GM19023 (cell line): ENCODE data around the gene CDY1B.
"Not testable (repeated sequence)": the region's sequence is repeated elsewhere in the genome, so short reads cannot be mapped to it uniquely, and the experiment has no call there.

Experiments used
- ATAC-seq: cut with Tn5 transposase; IDR thresholded peaks from one replicate; pipeline ENCODE4 v1.9.1; 2021; ENCODE audit warnings: mild to moderate bottlenecking, moderate library complexity; ENCODE audit not compliant: unreplicated experiment

CDY1B gene, protein sequence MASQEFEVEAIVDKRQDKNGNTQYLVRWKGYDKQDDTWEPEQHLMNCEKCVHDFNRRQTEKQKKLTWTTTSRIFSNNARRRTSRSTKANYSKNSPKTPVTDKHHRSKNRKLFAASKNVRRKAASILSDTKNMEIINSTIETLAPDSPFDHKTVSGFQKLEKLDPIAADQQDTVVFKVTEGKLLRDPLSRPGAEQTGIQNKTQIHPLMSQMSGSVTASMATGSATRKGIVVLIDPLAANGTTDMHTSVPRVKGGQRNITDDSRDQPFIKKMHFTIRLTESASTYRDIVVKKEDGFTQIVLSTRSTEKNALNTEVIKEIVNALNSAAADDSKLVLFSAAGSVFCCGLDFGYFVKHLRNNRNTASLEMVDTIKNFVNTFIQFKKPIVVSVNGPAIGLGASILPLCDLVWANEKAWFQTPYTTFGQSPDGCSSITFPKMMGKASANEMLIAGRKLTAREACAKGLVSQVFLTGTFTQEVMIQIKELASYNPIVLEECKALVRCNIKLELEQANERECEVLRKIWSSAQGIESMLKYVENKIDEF

DNA sequence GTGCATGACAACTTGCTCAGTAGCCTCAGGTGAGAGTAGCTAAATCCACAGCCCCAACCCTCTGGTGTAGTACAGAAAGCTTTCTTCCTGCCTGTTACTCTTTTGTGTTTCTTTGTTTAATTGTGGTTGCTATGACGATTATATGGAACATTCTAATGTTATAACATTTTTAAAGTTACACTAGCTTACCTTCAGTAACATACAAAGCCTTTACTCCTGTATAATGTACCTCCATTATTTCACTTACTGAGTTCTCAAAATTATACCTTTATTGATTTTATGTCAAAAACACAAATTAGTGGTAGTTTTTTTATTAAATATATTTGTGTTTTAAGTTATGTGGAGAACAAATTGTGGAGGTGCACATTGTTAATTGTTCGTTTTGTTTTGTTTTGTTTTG is at the start of gene CDY1B:
TSS of gene CDY1B (minus strand) at position 101 of the 400 bp plus-strand sequence. CDS start 331 bp downstream, outside the sequence.
- not testable (repeated sequence) for ATAC-seq

DNA sequence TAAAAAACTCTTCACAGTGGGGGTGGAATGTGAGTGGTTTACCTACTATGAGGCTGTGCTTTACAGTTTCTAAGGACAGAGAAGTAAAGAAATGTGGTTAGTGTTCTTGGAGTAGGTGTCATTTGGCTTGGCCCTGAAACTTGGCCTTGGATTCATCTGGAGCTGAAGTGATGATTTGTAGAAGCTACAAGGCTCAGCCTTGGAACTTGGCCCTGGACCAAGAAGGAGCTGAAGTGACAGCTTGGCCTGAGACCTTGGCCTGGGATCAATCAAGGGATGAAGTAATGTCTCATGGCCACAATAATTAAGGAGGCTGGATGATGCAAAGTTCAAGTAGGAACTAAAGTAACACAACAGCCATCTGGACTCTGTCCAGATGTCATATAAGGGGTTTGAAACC is 1.7 kb upstream of the CDY1B start:
- not testable (repeated sequence) for ATAC-seq

DNA sequence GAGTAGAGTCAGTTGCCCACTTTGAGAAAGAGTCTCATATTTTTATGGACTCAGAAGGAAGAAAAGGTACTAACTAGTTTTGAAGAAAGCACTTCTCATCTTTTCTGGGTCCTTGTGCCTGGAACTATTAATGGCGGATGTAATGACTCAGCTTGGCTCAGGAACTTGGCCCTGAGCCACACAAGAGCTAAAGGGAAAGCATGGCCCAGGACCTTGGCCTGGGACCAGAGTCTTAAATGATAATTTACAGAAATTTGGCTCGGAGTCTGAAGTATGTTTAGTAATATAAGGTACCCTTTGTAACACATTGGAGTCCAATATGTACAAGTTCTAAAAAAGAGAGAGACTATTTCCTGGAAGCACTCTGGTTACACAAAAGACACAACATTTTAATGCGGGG is 4.6 kb downstream of the CDY1B start:
- not testable (repeated sequence) for ATAC-seq

DNA sequence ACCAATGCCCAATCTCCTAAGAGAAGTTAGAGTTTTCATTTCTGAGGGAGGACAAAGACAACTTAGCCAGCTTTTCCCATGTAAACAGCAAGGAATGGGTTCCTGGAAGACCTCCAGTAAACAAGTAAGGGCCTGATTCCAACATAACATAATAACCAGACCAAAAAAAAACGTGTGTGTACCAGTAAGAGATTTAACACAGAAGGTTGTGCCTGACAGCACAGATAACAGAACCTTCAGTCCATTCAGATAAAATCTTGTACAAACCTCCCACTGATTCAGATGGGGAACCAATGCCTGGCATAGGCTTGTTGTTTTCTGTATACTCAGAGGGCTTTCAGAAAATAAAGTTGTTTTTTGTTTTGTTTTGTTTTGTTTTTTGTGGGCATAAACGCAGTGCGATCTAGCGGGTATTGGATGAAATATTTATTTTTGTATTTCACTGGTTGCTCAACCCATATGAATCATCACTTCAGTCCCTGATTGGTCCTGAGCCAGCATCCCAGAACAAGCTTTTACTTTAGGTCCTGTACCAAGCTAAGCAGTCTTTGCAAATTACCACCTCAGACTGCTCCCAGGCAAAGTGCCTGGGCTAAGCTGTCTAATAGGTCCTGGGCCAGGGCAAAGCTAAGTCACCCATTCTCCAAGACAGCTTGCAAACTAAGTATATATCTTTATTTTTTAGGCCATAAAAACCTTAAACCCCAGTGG is 8.7 kb downstream of the CDY1B start:
- not testable (repeated sequence) for ATAC-seq

DNA sequence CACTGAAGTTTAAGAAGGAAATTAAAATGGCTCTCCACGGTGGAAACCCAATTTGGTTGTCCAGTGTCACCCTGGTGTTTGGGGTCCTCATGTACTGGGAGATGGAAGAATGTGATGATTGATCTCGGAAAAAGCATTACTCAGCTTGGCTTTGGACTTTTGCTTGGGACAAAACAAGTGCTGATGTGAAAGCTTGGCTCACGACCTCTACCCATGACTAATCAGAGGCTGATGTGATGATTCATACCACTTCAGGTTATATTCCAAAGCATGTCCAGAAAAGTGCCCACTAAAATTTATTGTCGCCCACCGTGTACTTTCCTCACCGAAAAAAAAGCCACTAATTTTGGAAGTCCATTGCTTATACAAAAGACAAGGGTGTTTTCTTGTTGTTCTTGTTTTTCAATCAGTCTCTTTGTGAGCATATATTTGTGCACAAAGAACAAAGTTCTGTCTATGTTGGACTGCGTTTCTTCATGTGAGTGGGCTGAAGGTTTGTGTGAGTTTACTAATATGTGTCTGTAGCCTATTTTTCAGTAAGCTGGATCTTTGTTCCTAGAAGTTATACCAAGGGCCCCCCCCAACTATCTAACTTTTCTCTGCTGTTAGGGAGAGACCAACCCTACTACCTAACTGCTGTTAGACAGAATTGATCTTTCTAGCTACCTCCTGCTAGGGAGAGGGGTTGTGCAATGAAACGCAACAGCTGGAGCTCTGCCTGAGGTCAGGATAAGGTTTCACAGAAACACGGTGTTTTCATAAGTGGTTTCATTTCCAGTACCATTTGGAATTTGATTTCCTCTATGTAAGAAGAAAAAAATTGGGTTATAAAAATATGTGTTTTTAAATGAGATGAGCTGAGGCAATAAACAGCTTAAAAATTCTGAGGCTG is 21.4 kb downstream of the CDY1B start:
- ATAC-seq: not testable (repeated sequence)
